Sigmoid colon (tissue), 3 donors: Measurements from ENCODE around the gene NMUR1.

ENCODE experiments used
- POLR2A ChIP-seq, 2 donors: fragments of 450-650 bp; IDR thresholded peaks; one replicate each; pipeline ENCODE4 v1.6.1; 2016; ENCODE audit warnings: antibody characterized with exemption in 2 of 2, mild to moderate bottlenecking in 2 of 2, moderate library complexity in 2 of 2
- TF ChIP-seq, protein P1 (sequence below), 4 experiments: fragments of 450-650 bp in 3 of 4; fragments of 200-600 bp in 1 of 4; IDR thresholded peaks; one replicate each; pipeline ENCODE4 v1.5.1; 2016 to 2019; ENCODE audit warnings: antibody characterized with exemption in 4 of 4, mild to moderate bottlenecking in 3 of 4, moderate library complexity in 2 of 4

DNA sequence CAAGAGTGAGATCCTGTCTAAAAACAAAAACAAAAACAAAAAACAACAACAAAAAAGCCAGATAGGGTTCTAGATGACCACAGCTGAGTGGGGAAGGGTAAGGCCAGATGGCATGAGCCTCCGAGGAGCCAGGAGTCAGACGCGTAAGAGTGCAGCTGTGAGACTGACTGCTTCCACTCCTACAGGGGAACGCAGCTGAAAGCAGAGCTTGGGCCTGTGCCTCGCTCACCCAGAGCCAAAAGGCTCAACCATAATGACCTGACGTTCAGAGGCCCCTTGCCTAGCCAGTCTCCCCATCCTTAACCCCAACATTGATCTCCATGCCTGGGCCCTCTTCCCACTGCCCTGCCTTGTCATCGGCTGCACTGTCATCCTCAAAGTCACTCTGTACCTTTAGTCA lies 39.4 kb downstream of the NMUR1 start:
- TF ChIP-seq, protein P1, sequence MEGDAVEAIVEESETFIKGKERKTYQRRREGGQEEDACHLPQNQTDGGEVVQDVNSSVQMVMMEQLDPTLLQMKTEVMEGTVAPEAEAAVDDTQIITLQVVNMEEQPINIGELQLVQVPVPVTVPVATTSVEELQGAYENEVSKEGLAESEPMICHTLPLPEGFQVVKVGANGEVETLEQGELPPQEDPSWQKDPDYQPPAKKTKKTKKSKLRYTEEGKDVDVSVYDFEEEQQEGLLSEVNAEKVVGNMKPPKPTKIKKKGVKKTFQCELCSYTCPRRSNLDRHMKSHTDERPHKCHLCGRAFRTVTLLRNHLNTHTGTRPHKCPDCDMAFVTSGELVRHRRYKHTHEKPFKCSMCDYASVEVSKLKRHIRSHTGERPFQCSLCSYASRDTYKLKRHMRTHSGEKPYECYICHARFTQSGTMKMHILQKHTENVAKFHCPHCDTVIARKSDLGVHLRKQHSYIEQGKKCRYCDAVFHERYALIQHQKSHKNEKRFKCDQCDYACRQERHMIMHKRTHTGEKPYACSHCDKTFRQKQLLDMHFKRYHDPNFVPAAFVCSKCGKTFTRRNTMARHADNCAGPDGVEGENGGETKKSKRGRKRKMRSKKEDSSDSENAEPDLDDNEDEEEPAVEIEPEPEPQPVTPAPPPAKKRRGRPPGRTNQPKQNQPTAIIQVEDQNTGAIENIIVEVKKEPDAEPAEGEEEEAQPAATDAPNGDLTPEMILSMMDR (IDR thresholded peaks at IDR 0.05), result no peak
- no peak for TF ChIP-seq POLR2A (IDR thresholded peaks at IDR 0.05)
